PC-9 (cell line): Measurements from ENCODE around the gene TMCO4.
A peak's percentile ranks its signal among the peaks of the same experiment; 100 is the strongest.

Experiments
- EZH2 ChIP-seq: fragments of 200-600 bp; sonication (generic); IDR thresholded peaks from 2 replicates; pipeline ENCODE4 v1.8.0; 2017; ENCODE audit warnings: antibody characterized with exemption, low read depth
- TF ChIP-seq, protein P1 (sequence below): fragments of 200-600 bp; sonication (generic); conservative IDR thresholded peaks from 2 replicates; pipeline ENCODE4 v1.6.1; 2017; ENCODE audit warnings: mixed run types, antibody characterized with exemption, mild to moderate bottlenecking, moderate library complexity

DNA sequence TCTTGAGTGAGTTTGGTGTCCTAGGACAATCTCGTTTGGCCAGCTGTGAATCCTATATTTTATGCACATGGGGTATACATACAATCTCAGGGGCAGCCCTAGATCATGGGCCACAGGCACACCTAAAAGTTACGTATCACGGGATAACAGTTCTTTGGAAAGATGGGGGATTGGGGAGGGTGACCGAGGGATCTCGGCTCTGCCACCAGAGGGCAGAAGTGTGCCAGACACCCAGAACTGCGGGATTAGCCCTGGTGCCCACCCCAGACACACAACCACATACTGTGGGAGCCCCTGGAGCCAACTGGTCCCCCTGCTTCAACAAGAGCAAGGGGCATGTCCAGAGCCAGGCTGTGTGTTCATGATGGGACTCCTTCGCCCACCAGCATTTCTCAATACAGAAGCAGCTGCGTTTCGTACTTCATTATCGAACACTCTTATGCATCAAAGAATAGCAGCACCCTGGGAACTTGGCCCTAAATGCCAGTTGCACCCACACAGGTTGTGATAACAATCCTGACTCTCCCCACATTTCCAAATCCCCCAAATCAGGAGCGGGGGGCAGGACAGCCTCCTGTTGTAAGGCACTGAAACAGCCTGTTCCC, 37.4 kb downstream of the TMCO4 start:
- TF ChIP-seq, protein P1, sequence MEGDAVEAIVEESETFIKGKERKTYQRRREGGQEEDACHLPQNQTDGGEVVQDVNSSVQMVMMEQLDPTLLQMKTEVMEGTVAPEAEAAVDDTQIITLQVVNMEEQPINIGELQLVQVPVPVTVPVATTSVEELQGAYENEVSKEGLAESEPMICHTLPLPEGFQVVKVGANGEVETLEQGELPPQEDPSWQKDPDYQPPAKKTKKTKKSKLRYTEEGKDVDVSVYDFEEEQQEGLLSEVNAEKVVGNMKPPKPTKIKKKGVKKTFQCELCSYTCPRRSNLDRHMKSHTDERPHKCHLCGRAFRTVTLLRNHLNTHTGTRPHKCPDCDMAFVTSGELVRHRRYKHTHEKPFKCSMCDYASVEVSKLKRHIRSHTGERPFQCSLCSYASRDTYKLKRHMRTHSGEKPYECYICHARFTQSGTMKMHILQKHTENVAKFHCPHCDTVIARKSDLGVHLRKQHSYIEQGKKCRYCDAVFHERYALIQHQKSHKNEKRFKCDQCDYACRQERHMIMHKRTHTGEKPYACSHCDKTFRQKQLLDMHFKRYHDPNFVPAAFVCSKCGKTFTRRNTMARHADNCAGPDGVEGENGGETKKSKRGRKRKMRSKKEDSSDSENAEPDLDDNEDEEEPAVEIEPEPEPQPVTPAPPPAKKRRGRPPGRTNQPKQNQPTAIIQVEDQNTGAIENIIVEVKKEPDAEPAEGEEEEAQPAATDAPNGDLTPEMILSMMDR, result peak; percentile 70
- no peak for TF ChIP-seq EZH2
